ENCODE results near the gene DHRS4L2. TPM values are rescaled to one million over a fixed set of nuclear protein-coding genes. Genes with fewer than 3 reads are reported as not detected.
"Not testable (repeated sequence)": the region's sequence is repeated elsewhere in the genome, so short reads cannot be mapped to it uniquely, and the experiment has no call there.

DHRS4L2 gene
- total RNA-seq, 4 donors from 2014 or later = 9.4 to 23.9 (median 21.1) TPM

- H3K36me3 ChIP-seq = peaks cover 0 to 5% (median 0%) of the 10 kb centered on the region in 4 donors
- H3K4me1 ChIP-seq = peaks cover 6 to 24% (median 9%) of the 10 kb centered on the region in 4 donors
- H3K27me3 ChIP-seq = no peaks in the 10 kb centered on the region
- intact Hi-C loops (cut with DNase I) = no loop called here
- no peaks in the 10 kb centered on the region for H3K9me3 ChIP-seq
- DNase-seq (ENCODE audit: extremely low spot score) = no peak
- peak overlapping the region in 2 of 4 donors; percentile 52 to 66 for H3K27ac ChIP-seq (replicated peaks in 1 of 4)
- TF ChIP-seq EP300 (IDR thresholded peaks at IDR 0.05) (no peak), POLR2AphosphoS5 (IDR thresholded peaks at IDR 0.05) (peak in 1 of 2 donors; percentile 15)
- no peak overlapping the region for H3K4me3 ChIP-seq
- 77% methylated on average over 4 of the region's 4 CpGs for WGBS
Observed at GRCh38 chr14:23984891-23985602, 3.7 kb upstream of the DHRS4L2 start.

DNA sequence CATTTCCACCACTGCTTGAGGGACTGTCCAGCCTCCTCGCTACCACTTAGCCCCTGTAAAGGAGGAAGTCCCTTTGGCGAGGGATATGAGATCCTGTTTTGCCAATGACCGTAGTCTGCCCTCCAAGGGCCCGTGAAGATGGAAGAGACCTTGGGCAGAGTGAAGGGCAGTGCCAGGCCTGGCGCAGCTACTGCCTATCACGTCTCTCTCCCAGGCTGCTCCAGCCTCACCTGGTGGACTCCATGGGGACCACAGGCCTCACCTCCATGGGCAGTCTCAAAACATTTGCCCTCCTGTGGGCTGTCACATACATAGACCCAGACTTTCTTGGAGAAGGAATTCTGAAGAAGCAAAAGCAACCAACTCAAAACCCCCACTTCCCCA, 514 bp upstream of the DHRS4L2 start:
- DNase-seq (ENCODE audit: extremely low spot score); intact Hi-C loops (cut with DNase I); H3K9me3 ChIP-seq; H3K36me3 ChIP-seq; H3K27me3 ChIP-seq: not testable (repeated sequence)
- Histone ChIP-seq H3K27ac (replicated peaks in 1 of 4) (peak overlapping the region; percentile 15 to 75 (median 58)), H3K4me3 (peak overlapping the region; percentile 25 to 62 (median 44)), H3K4me1 (peaks cover 6 to 27% (median 9%) of the 10 kb centered on the region in 4 donors)
- WGBS = 76% methylated on average over 5 of the region's 6 CpGs

GRCh38 chr14:23989734-23990445, 1.2 kb downstream of the DHRS4L2 start:
- Histone ChIP-seq H3K27ac (replicated peaks in 1 of 4) (peak overlapping the region in 1 of 4 donors; percentile 75), H3K4me1 (peaks cover 6 to 27% (median 9%) of the 10 kb centered on the region in 4 donors)
- WGBS = 87% methylated on average over 21 of the region's 21 CpGs
- H3K27me3 ChIP-seq; intact Hi-C loops (cut with DNase I); H3K4me3 ChIP-seq; H3K36me3 ChIP-seq; DNase-seq (ENCODE audit: extremely low spot score); H3K9me3 ChIP-seq: not testable (repeated sequence)

GRCh38 chr14:23990961-23991360, 2.2 kb downstream of the DHRS4L2 start:
- H3K27me3 ChIP-seq; H3K27ac ChIP-seq (replicated peaks in 1 of 4); DNase-seq (ENCODE audit: extremely low spot score); H3K4me3 ChIP-seq; H3K36me3 ChIP-seq; intact Hi-C loops (cut with DNase I); H3K9me3 ChIP-seq: not testable (repeated sequence)
- 81% methylated on average over 1 of the region's 1 CpG for WGBS
- H3K4me1 ChIP-seq = peaks cover 6 to 27% (median 9%) of the 10 kb centered on the region in 4 donors

DNA sequence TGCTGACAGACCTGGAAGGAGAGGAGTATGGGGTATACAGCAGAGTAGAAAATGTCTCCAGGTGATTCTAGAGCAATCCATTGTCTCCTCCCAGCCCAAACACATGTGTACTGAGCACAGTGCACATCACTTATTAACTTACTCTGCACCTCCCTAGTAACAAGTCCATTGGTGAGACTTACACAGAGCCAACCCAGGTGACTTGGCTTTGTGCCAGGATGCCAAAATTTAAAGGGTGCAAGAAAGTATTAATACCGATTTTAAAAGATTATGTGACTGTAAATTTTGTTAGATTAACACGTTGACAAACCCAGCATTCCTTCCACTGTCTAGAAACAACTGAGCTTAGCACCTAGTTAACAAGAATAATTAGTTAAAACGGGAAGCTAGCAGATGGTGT, 4.3 kb downstream of the DHRS4L2 start:
- WGBS = 75% methylated on average over 3 of the region's 3 CpGs
- H3K27me3 ChIP-seq; intact Hi-C loops (cut with DNase I); H3K9me3 ChIP-seq; H3K36me3 ChIP-seq; H3K27ac ChIP-seq (replicated peaks in 1 of 4); H3K4me3 ChIP-seq; DNase-seq (ENCODE audit: extremely low spot score): not testable (repeated sequence)
- peaks cover 0 to 23% (median 9%) of the 10 kb centered on the region in 4 donors for H3K4me1 ChIP-seq

GRCh38 chr14:23996009-23996408, 7.3 kb downstream of the DHRS4L2 start:
- H3K9me3 ChIP-seq; H3K27me3 ChIP-seq; intact Hi-C loops (cut with DNase I); H3K27ac ChIP-seq (replicated peaks in 1 of 4); DNase-seq (ENCODE audit: extremely low spot score); H3K4me3 ChIP-seq; H3K4me1 ChIP-seq; H3K36me3 ChIP-seq: not testable (repeated sequence)

DNA sequence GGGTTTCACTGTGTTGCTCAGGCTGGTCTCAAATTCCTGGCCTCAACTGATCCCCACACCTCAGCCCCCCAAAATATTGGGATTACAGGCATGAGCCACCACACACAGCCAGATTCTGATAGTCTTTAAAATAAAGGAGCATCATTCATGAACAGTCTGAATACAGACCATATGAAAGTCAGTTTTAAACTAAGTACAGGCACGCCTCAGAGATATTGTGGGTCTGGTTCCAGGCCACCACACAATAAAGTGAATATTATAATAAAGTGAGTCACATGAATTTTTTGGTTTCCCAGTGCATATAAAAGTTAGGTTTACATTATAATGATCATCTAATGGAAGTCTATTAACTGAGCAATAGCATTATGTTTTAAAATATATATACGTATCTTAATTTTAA, 8.1 kb downstream of the DHRS4L2 start:
- H3K27ac ChIP-seq (replicated peaks in 1 of 4); H3K4me1 ChIP-seq; H3K27me3 ChIP-seq; DNase-seq (ENCODE audit: extremely low spot score); H3K9me3 ChIP-seq; H3K36me3 ChIP-seq; intact Hi-C loops (cut with DNase I); H3K4me3 ChIP-seq: not testable (repeated sequence)
- 100% methylated on average over 1 of the region's 2 CpGs for WGBS

DNA sequence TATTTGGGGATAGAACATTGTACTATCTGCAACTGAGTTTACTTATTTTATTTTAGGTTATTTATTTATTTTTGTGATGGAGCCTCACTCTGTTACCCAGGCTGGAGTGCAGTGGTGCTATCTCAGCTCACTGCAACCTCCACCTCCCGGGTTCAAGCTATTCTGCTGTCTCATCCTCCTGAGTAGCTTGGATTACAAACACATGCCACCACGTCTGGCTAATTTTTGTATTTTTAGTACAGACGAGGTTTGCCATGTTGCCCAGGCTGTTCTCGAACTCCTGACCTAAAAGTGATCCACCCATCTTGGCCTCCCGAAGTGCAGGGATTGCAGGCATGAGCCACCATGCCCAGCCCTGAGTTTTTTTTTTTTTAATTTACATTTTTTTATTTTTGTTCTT, 10.9 kb downstream of the DHRS4L2 start:
- H3K4me1 ChIP-seq; intact Hi-C loops (cut with DNase I): not testable (repeated sequence)
- 93% methylated on average over 2 of the region's 5 CpGs for WGBS

DNA sequence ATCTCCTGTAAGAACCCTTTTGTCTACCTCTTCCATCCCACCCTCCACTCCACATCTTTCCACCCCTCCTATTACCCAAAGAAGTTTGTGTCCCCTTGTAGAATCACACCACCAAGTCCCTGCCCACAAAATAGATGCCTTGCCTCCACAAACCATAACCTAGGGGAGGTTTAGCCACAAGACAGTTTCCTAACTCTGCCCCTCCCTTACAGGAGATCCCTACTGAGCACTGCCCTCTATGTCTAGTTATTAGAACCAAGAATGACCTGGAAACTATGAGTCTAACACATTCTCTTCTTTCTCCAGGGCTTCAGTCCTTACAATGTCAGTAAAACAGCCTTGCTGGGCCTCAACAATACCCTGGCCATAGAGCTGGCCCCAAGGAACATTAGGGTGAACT, 12.3 kb downstream of the DHRS4L2 start:
- H3K27ac ChIP-seq (replicated peaks in 1 of 4); H3K4me3 ChIP-seq; H3K9me3 ChIP-seq; DNase-seq (ENCODE audit: extremely low spot score); H3K4me1 ChIP-seq; H3K36me3 ChIP-seq; H3K27me3 ChIP-seq; intact Hi-C loops (cut with DNase I): not testable (repeated sequence)

More for the DNA sequence above, 10.9 kb downstream of the DHRS4L2 start:
- H3K9me3 ChIP-seq; H3K27me3 ChIP-seq; H3K36me3 ChIP-seq; DNase-seq (ENCODE audit: extremely low spot score); H3K4me3 ChIP-seq; H3K27ac ChIP-seq (replicated peaks in 1 of 4): not testable (repeated sequence)

GRCh38 chr14:24001679-24002078, 12.9 kb downstream of the DHRS4L2 start:
- intact Hi-C loops (cut with DNase I); H3K27ac ChIP-seq (replicated peaks in 1 of 4); DNase-seq (ENCODE audit: extremely low spot score); H3K4me1 ChIP-seq; H3K36me3 ChIP-seq; H3K4me3 ChIP-seq; H3K9me3 ChIP-seq; H3K27me3 ChIP-seq: not testable (repeated sequence)
- WGBS = no CpG with 5 or more reads among the region's 2 CpGs

GRCh38 chr14:24006471-24006816, 17.7 kb downstream of the DHRS4L2 start:
- DNase-seq (ENCODE audit: extremely low spot score); H3K9me3 ChIP-seq; H3K4me1 ChIP-seq; H3K36me3 ChIP-seq; H3K27me3 ChIP-seq; intact Hi-C loops (cut with DNase I): not testable (repeated sequence)
- peak overlapping the region; percentile 43 to 57 (median 50) for H3K4me3 ChIP-seq
- WGBS = no CpG with 5 or more reads among the region's 15 CpGs
- peak overlapping the region in 3 of 4 donors; percentile 63 to 72 (median 72) for H3K27ac ChIP-seq (replicated peaks in 1 of 4)

- 19% methylated on average over 5 of the region's 62 CpGs for WGBS
- intact Hi-C loops (cut with DNase I); H3K9me3 ChIP-seq; H3K27me3 ChIP-seq; H3K4me1 ChIP-seq; DNase-seq (ENCODE audit: extremely low spot score); H3K36me3 ChIP-seq: not testable (repeated sequence)
- H3K4me3 ChIP-seq = peak overlapping the region; percentile 43 to 57 (median 50)
- H3K27ac ChIP-seq (replicated peaks in 1 of 4) = peak overlapping the region in 3 of 4 donors; percentile 63 to 72 (median 72)
Observed at GRCh38 chr14:24006817-24007652, 18.3 kb downstream of the DHRS4L2 start.
